A549 (cell line): ENCODE measurements around the gene GET4.

Experiments
- BHLHE40 ChIP-seq: IDR thresholded peaks from 2 replicates; pipeline ENCODE4 v1.6.1; 2012; ENCODE audit warnings: low read depth, low read length, inconsistent platforms
- CBX8 ChIP-seq: fragments of 200-600 bp; sonication (generic); IDR thresholded peaks from 2 replicates; pipeline ENCODE4 v1.6.1; 2016
- EP300 ChIP-seq, 2 experiments: fragments of >200 bp; sonication (Bioruptor Twin); formaldehyde crosslinking; IDR thresholded peaks; 2 replicates in 1 of 2; 3 replicates in 1 of 2; pipeline ENCODE4 v1.6.1; 2016 to 2017
- MYC ChIP-seq: IDR thresholded peaks from 2 replicates; pipeline ENCODE4 v1.6.1; 2012; ENCODE audit warnings: mild to moderate bottlenecking, inconsistent platforms, low read length, improper control_type of control experiment, borderline replicate concordance
- POLR2A ChIP-seq: IDR thresholded peaks from 2 replicates; pipeline ENCODE4 v1.6.1; 2012; ENCODE audit warnings: mild to moderate bottlenecking, low read length
- SMC3 ChIP-seq: fragments of >200 bp; sonication (Bioruptor Twin); formaldehyde crosslinking; IDR thresholded peaks from 3 replicates; pipeline ENCODE4 v1.6.1; 2018; ENCODE audit warnings: inconsistent platforms
- TP53 ChIP-seq: fragments of 250-450 bp; sonication (Bioruptor Pico); IDR thresholded peaks from 2 replicates; pipeline ENCODE4 v1.5.0; 2021; ENCODE audit warnings: mild to moderate bottlenecking, moderate library complexity
- ZFP36 ChIP-seq: fragments of 450-650 bp; IDR thresholded peaks from 2 replicates; pipeline ENCODE4 v1.6.1; 2014; ENCODE audit warnings: borderline replicate concordance; ENCODE audit not compliant: partially characterized antibody
- TF ChIP-seq, protein P1 (sequence below): IDR thresholded peaks from 2 replicates; pipeline ENCODE4 v1.6.1; 2012
- TF ChIP-seq, protein P2 (sequence below): fragments of >200 bp; sonication (Bioruptor Twin); formaldehyde crosslinking; IDR thresholded peaks from 3 replicates; pipeline ENCODE4 v1.5.1; 2016
- TF ChIP-seq, protein P3 (sequence below): fragments of 450-650 bp; IDR thresholded peaks from 2 replicates; pipeline ENCODE4 v1.6.1; 2014; ENCODE audit warnings: antibody characterized with exemption
- TF ChIP-seq, protein P4 (sequence below): fragments of 200-600 bp; sonication (generic); IDR thresholded peaks from 2 replicates; pipeline ENCODE4 v1.6.1; 2016; ENCODE audit warnings: antibody characterized with exemption, mild to moderate bottlenecking, moderate library complexity
- TF ChIP-seq, protein P5 (sequence below): IDR thresholded peaks from 2 replicates; pipeline ENCODE4 v1.6.1; 2012; ENCODE audit warnings: low read depth, borderline replicate concordance

DNA sequence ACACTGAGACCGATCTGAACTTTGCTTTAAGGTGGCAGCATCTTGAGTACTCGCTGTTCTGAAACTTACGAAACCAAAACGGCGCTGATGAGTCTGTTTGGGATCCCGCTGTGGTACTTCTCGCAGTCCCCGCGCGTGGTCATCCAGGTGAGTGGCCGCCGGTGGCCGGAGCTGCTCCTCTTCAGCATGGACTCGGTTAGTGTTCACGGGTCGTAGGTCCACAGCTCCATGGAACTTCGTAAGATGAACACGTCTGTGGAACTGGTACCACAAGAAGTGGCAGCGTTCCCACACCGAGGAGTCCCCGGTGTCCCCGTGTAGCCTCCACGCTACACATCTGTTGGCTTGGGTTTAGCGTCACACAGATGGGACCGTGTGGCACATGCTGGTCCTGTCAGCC lies 10.4 kb upstream of the GET4 start:
- TF ChIP-seq, protein P1, sequence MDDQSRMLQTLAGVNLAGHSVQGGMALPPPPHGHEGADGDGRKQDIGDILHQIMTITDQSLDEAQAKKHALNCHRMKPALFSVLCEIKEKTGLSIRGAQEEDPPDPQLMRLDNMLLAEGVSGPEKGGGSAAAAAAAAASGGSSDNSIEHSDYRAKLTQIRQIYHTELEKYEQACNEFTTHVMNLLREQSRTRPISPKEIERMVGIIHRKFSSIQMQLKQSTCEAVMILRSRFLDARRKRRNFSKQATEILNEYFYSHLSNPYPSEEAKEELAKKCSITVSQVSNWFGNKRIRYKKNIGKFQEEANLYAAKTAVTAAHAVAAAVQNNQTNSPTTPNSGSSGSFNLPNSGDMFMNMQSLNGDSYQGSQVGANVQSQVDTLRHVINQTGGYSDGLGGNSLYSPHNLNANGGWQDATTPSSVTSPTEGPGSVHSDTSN, result no peak
- TF ChIP-seq BHLHE40 (no peak), SMC3 (no peak), MYC (no peak), EP300 (IDR thresholded peaks at IDR 0.05) (no peak), POLR2A (no peak), ZFP36 (no peak), TP53 (CRISPR knock-in tag) (no peak), CBX8 (no peak)
- TF ChIP-seq, protein P2, sequence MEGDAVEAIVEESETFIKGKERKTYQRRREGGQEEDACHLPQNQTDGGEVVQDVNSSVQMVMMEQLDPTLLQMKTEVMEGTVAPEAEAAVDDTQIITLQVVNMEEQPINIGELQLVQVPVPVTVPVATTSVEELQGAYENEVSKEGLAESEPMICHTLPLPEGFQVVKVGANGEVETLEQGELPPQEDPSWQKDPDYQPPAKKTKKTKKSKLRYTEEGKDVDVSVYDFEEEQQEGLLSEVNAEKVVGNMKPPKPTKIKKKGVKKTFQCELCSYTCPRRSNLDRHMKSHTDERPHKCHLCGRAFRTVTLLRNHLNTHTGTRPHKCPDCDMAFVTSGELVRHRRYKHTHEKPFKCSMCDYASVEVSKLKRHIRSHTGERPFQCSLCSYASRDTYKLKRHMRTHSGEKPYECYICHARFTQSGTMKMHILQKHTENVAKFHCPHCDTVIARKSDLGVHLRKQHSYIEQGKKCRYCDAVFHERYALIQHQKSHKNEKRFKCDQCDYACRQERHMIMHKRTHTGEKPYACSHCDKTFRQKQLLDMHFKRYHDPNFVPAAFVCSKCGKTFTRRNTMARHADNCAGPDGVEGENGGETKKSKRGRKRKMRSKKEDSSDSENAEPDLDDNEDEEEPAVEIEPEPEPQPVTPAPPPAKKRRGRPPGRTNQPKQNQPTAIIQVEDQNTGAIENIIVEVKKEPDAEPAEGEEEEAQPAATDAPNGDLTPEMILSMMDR, result no peak
- TF ChIP-seq, protein P3, sequence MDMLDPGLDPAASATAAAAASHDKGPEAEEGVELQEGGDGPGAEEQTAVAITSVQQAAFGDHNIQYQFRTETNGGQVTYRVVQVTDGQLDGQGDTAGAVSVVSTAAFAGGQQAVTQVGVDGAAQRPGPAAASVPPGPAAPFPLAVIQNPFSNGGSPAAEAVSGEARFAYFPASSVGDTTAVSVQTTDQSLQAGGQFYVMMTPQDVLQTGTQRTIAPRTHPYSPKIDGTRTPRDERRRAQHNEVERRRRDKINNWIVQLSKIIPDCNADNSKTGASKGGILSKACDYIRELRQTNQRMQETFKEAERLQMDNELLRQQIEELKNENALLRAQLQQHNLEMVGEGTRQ, result no peak
- TF ChIP-seq, protein P4, sequence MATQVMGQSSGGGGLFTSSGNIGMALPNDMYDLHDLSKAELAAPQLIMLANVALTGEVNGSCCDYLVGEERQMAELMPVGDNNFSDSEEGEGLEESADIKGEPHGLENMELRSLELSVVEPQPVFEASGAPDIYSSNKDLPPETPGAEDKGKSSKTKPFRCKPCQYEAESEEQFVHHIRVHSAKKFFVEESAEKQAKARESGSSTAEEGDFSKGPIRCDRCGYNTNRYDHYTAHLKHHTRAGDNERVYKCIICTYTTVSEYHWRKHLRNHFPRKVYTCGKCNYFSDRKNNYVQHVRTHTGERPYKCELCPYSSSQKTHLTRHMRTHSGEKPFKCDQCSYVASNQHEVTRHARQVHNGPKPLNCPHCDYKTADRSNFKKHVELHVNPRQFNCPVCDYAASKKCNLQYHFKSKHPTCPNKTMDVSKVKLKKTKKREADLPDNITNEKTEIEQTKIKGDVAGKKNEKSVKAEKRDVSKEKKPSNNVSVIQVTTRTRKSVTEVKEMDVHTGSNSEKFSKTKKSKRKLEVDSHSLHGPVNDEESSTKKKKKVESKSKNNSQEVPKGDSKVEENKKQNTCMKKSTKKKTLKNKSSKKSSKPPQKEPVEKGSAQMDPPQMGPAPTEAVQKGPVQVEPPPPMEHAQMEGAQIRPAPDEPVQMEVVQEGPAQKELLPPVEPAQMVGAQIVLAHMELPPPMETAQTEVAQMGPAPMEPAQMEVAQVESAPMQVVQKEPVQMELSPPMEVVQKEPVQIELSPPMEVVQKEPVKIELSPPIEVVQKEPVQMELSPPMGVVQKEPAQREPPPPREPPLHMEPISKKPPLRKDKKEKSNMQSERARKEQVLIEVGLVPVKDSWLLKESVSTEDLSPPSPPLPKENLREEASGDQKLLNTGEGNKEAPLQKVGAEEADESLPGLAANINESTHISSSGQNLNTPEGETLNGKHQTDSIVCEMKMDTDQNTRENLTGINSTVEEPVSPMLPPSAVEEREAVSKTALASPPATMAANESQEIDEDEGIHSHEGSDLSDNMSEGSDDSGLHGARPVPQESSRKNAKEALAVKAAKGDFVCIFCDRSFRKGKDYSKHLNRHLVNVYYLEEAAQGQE, result no peak
- TF ChIP-seq, protein P5, sequence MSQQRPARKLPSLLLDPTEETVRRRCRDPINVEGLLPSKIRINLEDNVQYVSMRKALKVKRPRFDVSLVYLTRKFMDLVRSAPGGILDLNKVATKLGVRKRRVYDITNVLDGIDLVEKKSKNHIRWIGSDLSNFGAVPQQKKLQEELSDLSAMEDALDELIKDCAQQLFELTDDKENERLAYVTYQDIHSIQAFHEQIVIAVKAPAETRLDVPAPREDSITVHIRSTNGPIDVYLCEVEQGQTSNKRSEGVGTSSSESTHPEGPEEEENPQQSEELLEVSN, result no peak
